Muscle layer of duodenum (tissue), 2 donors: ENCODE data around the gene MYCN.
"Not testable (repeated sequence)": the region's sequence is repeated elsewhere in the genome, so short reads cannot be mapped to it uniquely, and the experiment has no call there.

ENCODE experiments used
- H3K27ac ChIP-seq: one replicate; pipeline ENCODE4 v1.7.0; 2013; ENCODE audit warnings: mild to moderate bottlenecking, low read length
- H3K27me3 ChIP-seq: one replicate; pipeline ENCODE4 v1.7.0; 2013; ENCODE audit warnings: low read depth, mild to moderate bottlenecking, control low read depth, low read length
- H3K36me3 ChIP-seq, 2 donors: one replicate each; pipeline ENCODE4 v1.7.0; 2013; ENCODE audit warnings: low read length in 2 of 2, control low read depth in 1 of 2, mild to moderate bottlenecking in 1 of 2; ENCODE audit not compliant: insufficient read depth in 2 of 2, control insufficient read depth in 1 of 2
- H3K4me1 ChIP-seq, 2 donors: one replicate each; pipeline ENCODE4 v1.7.0; 2013; ENCODE audit warnings: low read length in 2 of 2, mild to moderate bottlenecking in 2 of 2, control low read depth in 1 of 2, moderate library complexity in 1 of 2; ENCODE audit not compliant: insufficient read depth in 2 of 2, control insufficient read depth in 1 of 2
- H3K4me3 ChIP-seq, 2 donors: one replicate each; pipeline ENCODE4 v1.7.0; 2013; ENCODE audit warnings: low read length in 2 of 2, low read depth in 1 of 2, mild to moderate bottlenecking in 1 of 2
- H3K9me3 ChIP-seq, 2 donors: one replicate each; pipeline ENCODE4 v1.7.0; 2013; ENCODE audit warnings: low read length in 2 of 2, control low read depth in 1 of 2, mild to moderate bottlenecking in 1 of 2; ENCODE audit not compliant: control insufficient read depth in 1 of 2
- donor health status: healthy.

MYCN gene

DNA sequence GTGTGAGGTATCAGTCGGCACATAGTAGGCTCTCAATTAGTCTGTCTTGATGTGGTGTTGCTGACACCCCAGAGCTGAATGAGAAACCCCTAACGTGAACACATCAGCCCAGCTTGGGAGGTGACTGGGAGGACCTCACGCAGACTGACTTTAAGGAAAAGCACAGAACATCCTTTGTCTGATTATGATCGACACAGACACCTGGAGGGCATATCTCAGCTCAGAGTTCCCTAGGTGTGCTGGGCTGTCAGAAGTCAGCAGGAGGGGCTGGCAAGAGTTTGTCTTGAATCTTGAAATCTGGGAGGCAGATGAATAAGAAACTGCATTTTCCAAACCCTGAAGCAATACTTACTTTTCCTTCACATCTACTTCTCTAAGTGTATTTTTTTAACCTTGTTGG, 16.8 kb upstream of the MYCN start:
- no peaks in the 10 kb centered on the region for H3K27me3 ChIP-seq
- H3K4me1 ChIP-seq = peaks cover 0 to 4% of the 10 kb centered on the region in 2 donors
- H3K27ac ChIP-seq = no peak overlapping the region
- no peaks in the 10 kb centered on the region for H3K9me3 ChIP-seq
- no peak overlapping the region for H3K4me3 ChIP-seq
- H3K36me3 ChIP-seq = no peaks in the 10 kb centered on the region

DNA sequence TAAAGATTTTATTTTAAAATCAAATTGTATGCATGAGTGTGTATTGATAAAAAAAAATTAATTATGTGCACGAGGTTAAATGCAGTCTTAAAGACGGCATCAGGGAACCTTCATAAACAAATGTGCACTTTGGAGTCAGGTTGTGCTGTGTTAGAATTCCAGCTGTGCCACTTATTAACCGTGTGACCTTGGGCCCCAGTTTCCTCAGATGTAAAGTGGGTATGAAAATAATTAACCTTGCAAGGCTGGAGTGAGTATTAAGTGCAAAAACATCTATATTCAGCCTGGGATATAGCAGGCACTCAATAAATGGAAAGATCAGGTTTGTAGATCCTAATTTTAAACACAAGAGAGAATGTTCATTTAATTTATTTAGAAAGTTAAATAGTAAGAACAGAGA, 14.5 kb upstream of the MYCN start:
- Histone ChIP-seq H3K36me3 (no peaks in the 10 kb centered on the region), H3K27me3 (no peaks in the 10 kb centered on the region), H3K4me1 (no peaks in the 10 kb centered on the region), H3K27ac (no peak overlapping the region), H3K4me3 (no peak overlapping the region), H3K9me3 (no peaks in the 10 kb centered on the region)

DNA sequence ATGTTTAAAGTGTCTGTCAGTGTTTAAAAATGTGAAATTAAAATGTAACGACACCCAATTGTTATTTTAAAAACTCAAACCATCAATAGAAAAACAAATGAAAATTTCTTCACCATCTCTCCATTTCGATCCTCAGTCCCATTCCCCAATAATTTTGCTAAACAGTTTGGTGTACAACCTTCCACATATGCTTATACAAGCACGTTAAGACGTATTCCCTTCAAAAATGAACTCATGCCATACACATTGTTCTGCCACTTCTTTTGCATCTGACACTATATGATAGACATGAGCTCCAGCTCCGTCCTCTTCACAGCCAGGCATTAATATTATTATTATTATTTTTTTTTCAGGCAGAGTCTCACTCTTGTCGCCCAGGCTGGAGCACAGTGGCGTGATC, 14.1 kb upstream of the MYCN start:
- Histone ChIP-seq H3K4me1 (no peaks in the 10 kb centered on the region), H3K9me3 (no peaks in the 10 kb centered on the region), H3K36me3 (no peaks in the 10 kb centered on the region), H3K27me3 (no peaks in the 10 kb centered on the region), H3K27ac (no peak overlapping the region), H3K4me3 (no peak overlapping the region)

- Histone ChIP-seq H3K36me3 (no peaks in the 10 kb centered on the region), H3K4me3 (no peak overlapping the region), H3K4me1 (no peaks in the 10 kb centered on the region), H3K27me3 (no peaks in the 10 kb centered on the region), H3K27ac (no peak overlapping the region), H3K9me3 (no peaks in the 10 kb centered on the region)
Measured at GRCh38 chr2:15927551-15928218, 12.7 kb upstream of the MYCN start.

GRCh38 chr2:15929008-15929407, 11.3 kb upstream of the MYCN start:
- not testable (repeated sequence) for H3K4me3 ChIP-seq, H3K27me3 ChIP-seq, H3K36me3 ChIP-seq, H3K4me1 ChIP-seq, H3K9me3 ChIP-seq, H3K27ac ChIP-seq

- no peak overlapping the region for H3K27ac ChIP-seq
- no peaks in the 10 kb centered on the region for H3K27me3 ChIP-seq
- no peaks in the 10 kb centered on the region for H3K9me3 ChIP-seq
- no peaks in the 10 kb centered on the region for H3K36me3 ChIP-seq
- H3K4me1 ChIP-seq = no peaks in the 10 kb centered on the region
- H3K4me3 ChIP-seq = no peak overlapping the region
Measured at GRCh38 chr2:15929861-15930260, 10.5 kb upstream of the MYCN start.

- H3K36me3 ChIP-seq = no peaks in the 10 kb centered on the region
- H3K9me3 ChIP-seq = no peaks in the 10 kb centered on the region
- no peak overlapping the region for H3K27ac ChIP-seq
- no peaks in the 10 kb centered on the region for H3K27me3 ChIP-seq
- no peak overlapping the region for H3K4me3 ChIP-seq
- H3K4me1 ChIP-seq = no peaks in the 10 kb centered on the region
Measured at GRCh38 chr2:15930589-15931318, 9.6 kb upstream of the MYCN start.

GRCh38 chr2:15931319-15931890, 8.9 kb upstream of the MYCN start:
- Histone ChIP-seq H3K27ac (no peak overlapping the region), H3K4me1 (no peaks in the 10 kb centered on the region), H3K36me3 (no peaks in the 10 kb centered on the region), H3K27me3 (no peaks in the 10 kb centered on the region), H3K9me3 (no peaks in the 10 kb centered on the region), H3K4me3 (no peak overlapping the region)

DNA sequence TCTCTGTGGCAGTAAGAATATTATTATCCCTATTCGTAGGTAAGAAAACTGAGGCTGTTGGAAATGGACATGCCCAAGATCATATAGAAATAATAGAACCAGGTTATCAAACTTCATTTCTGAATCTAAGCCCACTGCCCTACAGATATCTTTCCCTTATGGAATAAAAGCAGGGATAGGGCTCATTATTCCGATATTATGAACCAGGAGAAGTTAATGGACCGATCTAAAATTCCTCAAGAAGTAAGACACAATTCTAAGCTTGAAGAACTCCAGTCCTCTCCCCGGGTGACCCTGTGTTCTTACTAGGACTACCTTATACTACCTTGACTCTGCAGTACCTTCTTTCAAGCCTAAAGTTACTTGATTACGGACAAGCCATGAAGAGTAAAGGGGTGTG, 8.4 kb upstream of the MYCN start:
- Histone ChIP-seq H3K4me1 (no peaks in the 10 kb centered on the region), H3K4me3 (no peak overlapping the region), H3K27me3 (no peaks in the 10 kb centered on the region), H3K9me3 (no peaks in the 10 kb centered on the region), H3K27ac (no peak overlapping the region), H3K36me3 (no peaks in the 10 kb centered on the region)

- H3K4me3 ChIP-seq = no peak overlapping the region
- no peaks in the 10 kb centered on the region for H3K27me3 ChIP-seq
- no peaks in the 10 kb centered on the region for H3K4me1 ChIP-seq
- H3K27ac ChIP-seq = no peak overlapping the region
- H3K9me3 ChIP-seq = no peaks in the 10 kb centered on the region
- H3K36me3 ChIP-seq = no peaks in the 10 kb centered on the region
Measured at GRCh38 chr2:15932394-15933183, 7.8 kb upstream of the MYCN start.

DNA sequence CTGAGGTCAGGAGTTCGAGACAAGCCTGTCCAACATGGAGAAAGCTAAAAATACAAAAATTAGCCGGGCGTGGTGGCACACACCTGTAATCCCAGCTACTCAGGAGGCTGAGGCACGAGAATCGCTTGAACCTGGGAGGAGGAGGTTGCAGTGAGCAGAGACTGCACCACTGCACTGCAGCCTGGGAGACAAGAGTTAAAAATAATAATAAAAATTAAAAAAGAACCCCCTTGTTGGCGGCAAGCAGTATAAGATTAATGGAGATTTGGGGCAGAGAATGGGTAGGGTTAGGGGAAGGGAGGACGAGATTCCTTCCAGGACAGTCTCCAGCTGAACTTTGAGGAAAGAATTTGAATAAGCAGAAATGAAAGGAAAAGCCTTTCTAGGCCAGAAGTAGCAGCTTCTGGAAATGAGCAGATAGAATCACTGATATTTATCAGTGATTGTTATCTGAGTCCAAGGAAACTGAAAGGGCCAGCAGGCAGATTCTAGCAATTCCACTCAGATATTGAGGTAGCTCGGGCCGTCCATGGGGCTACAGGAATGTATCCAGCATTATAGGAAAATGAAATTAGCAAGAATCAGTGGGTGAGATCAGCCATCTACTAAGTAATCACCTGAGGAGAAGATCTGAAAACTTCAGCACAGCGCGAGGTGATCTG, 7.0 kb upstream of the MYCN start:
- no peaks in the 10 kb centered on the region for H3K36me3 ChIP-seq
- H3K27ac ChIP-seq = no peak overlapping the region
- no peak overlapping the region for H3K4me3 ChIP-seq
- H3K4me1 ChIP-seq = no peaks in the 10 kb centered on the region
- H3K9me3 ChIP-seq = no peaks in the 10 kb centered on the region
- H3K27me3 ChIP-seq = no peaks in the 10 kb centered on the region
